Thyroid gland (tissue), 4 donors: Measurements from ENCODE around the gene CHST11.

Experiments used
- POLR2A ChIP-seq, 2 donors: fragments of 450-650 bp; IDR thresholded peaks; one replicate each; pipeline ENCODE4 v1.6.1; 2017; ENCODE audit warnings: antibody characterized with exemption in 2 of 2, mild to moderate bottlenecking in 2 of 2, moderate library complexity in 1 of 2
- TF ChIP-seq, protein P1 (sequence below), 6 experiments: fragments of 200-600 bp in 3 of 6; fragments of 450-650 bp in 3 of 6; sonication (generic) in 3 of 6; IDR thresholded peaks; one replicate each; pipeline ENCODE4 v1.5.1; 2016 to 2019; ENCODE audit warnings: antibody characterized with exemption in 6 of 6, mild to moderate bottlenecking in 2 of 6, inconsistent platforms in 1 of 6, moderate library complexity in 1 of 6

DNA sequence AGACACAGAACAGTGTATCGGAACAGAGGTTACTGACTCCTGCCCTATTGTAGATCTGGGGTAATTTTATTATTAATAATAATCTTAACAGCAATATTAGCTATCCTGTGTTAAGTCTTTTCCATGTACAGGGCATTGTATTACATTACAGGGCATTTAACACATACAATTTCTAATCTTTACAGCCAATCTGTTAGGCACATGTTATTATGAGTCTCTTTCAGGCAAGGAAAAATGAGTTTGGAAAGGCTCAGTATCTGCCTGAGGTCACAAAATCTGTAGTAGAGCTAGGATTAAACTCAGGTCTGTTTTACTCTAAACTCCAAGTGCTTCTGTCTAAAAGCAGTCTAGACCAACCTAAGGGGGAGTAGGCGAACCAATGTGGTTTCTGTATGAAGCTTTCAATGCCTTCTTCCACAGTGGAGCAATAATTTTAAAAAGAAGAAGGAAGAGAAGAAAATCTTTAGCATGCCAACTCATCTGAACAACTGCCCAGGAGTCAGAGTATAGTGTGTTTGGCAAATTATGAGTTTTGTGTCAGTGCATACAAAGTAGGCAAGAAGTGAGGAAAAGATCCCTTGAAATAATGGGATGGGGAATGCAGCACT lies 192.6 kb downstream of the CHST11 start:
- TF ChIP-seq POLR2A (IDR thresholded peaks at IDR 0.05), result no peak
- TF ChIP-seq, protein P1, sequence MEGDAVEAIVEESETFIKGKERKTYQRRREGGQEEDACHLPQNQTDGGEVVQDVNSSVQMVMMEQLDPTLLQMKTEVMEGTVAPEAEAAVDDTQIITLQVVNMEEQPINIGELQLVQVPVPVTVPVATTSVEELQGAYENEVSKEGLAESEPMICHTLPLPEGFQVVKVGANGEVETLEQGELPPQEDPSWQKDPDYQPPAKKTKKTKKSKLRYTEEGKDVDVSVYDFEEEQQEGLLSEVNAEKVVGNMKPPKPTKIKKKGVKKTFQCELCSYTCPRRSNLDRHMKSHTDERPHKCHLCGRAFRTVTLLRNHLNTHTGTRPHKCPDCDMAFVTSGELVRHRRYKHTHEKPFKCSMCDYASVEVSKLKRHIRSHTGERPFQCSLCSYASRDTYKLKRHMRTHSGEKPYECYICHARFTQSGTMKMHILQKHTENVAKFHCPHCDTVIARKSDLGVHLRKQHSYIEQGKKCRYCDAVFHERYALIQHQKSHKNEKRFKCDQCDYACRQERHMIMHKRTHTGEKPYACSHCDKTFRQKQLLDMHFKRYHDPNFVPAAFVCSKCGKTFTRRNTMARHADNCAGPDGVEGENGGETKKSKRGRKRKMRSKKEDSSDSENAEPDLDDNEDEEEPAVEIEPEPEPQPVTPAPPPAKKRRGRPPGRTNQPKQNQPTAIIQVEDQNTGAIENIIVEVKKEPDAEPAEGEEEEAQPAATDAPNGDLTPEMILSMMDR (IDR thresholded peaks at IDR 0.05), result no peak
